IMR-90 (cell line): ENCODE data around the gene CHD2. TPM values are rescaled to one million over a fixed set of nuclear protein-coding genes. Genes with fewer than 3 reads are reported as not detected.

ENCODE experiments used
- ATAC-seq: fragments of 200-7000 bp; cut with Tn5 transposase; 2 replicates; pipeline ENCODE4 v1.9.1; 2020; ENCODE audit warnings: low read depth, mild to moderate bottlenecking, moderate library complexity
- BruUV-seq: library from RNA; stranded (reverse); fragments of 400-500 nt; replicated peaks from 2 replicates; lab custom pipeline; 2021; lab: Mats Ljungman, UMichigan
- CTCF ChIA-PET: fragments of 300-600 bp; formaldehyde crosslinking; extraction: SDS; loops from one replicate; lab custom pipeline; 2021; ENCODE audit warnings: antibody characterized with exemption; lab: Yijun Ruan, JAX
- POLR2A ChIA-PET: fragments of 300-600 bp; sonication (Branson Sonifier 250); formaldehyde crosslinking; loops from one replicate; lab custom pipeline; 2022; ENCODE audit warnings: antibody characterized with exemption; ENCODE audit not compliant: unreplicated experiment; lab: Charles Lee
- DNase-seq: peaks from one replicate; pipeline ENCODE4 v3.0.0; 2013
- H2AFZ ChIP-seq: replicated peaks from 2 replicates; pipeline ENCODE3; 2013; ENCODE audit warnings: low read length, mild to moderate bottlenecking; ENCODE audit not compliant: poor library complexity
- H2AK5ac ChIP-seq: 2 replicates; pipeline ENCODE4 v1.6.1; 2013; ENCODE audit warnings: low read depth, low read length, inconsistent platforms
- H2AK9ac ChIP-seq: replicated peaks from 2 replicates; pipeline ENCODE3; 2013; ENCODE audit warnings: mild to moderate bottlenecking, low read depth, low read length, moderate library complexity; ENCODE audit not compliant: poor library complexity
- H2BK120ac ChIP-seq: 2 replicates; pipeline ENCODE4 v1.6.1; 2013; ENCODE audit warnings: low read depth, low read length, inconsistent platforms
- H2BK15ac ChIP-seq: 3 replicates; pipeline ENCODE4 v1.6.1; 2013; ENCODE audit warnings: low read depth, low read length, inconsistent platforms
- H2BK20ac ChIP-seq: 2 replicates; pipeline ENCODE4 v1.6.1; 2013; ENCODE audit warnings: low read depth, mild to moderate bottlenecking, inconsistent platforms, low read length, moderate library complexity
- H2BK5ac ChIP-seq: 2 replicates; pipeline ENCODE4 v1.6.1; 2013; ENCODE audit warnings: mild to moderate bottlenecking, low read depth, low read length, inconsistent platforms; ENCODE audit not compliant: poor library complexity, severe bottlenecking
- H3K14ac ChIP-seq: replicated peaks from 2 replicates; pipeline ENCODE4 v1.6.1; 2013; ENCODE audit warnings: low read depth, low read length, inconsistent platforms
- H3K18ac ChIP-seq: 2 replicates; pipeline ENCODE4 v1.6.1; 2013; ENCODE audit warnings: low read depth, low read length, control low read depth
- H3K23ac ChIP-seq: 2 replicates; pipeline ENCODE4 v1.6.1; 2013; ENCODE audit warnings: low read depth, low read length, inconsistent platforms
- H3K27ac ChIP-seq: 2 replicates; pipeline ENCODE4 v1.5.1; 2013; ENCODE audit warnings: mild to moderate bottlenecking, control low read depth, low read length; ENCODE audit not compliant: insufficient read depth
- H3K27me3 ChIP-seq: 2 replicates; pipeline ENCODE4 v1.6.1; 2013; ENCODE audit warnings: low read length; ENCODE audit not compliant: control insufficient read depth, insufficient read depth
- H3K36me3 ChIP-seq: 2 replicates; pipeline ENCODE4 v1.6.1; 2013; ENCODE audit warnings: low read length, mixed read lengths; ENCODE audit not compliant: control insufficient read depth, insufficient read depth
- H3K4ac ChIP-seq: 2 replicates; pipeline ENCODE4 v1.6.1; 2013; ENCODE audit warnings: low read depth, low read length, inconsistent platforms
- H3K4me1 ChIP-seq: 2 replicates; pipeline ENCODE4 v1.6.1; 2013; ENCODE audit warnings: low read length, mixed read lengths; ENCODE audit not compliant: control insufficient read depth, insufficient read depth
- H3K4me2 ChIP-seq: 2 replicates; pipeline ENCODE4 v1.6.1; 2013; ENCODE audit warnings: low read depth, mild to moderate bottlenecking, control low read depth, low read length, moderate library complexity
- H3K4me3 ChIP-seq: 2 replicates; pipeline ENCODE4 v1.5.1; 2013; ENCODE audit warnings: low read depth, mild to moderate bottlenecking, control low read depth, low read length, moderate library complexity; ENCODE audit not compliant: insufficient read depth
- H3K56ac ChIP-seq: 2 replicates; pipeline ENCODE4 v1.6.1; 2013; ENCODE audit warnings: low read length, inconsistent platforms; ENCODE audit not compliant: insufficient read depth; ENCODE audit errors: extremely low read depth
- H3K79me1 ChIP-seq, 2 experiments: 2 replicates each; pipeline ENCODE4 v1.6.1; 2013; ENCODE audit warnings: low read length in 2 of 2, inconsistent platforms in 1 of 2, low read depth in 1 of 2
- H3K9ac ChIP-seq: 2 replicates; pipeline ENCODE4 v1.6.1; 2013; ENCODE audit warnings: low read depth, low read length, control low read depth
- H3K9me1 ChIP-seq: 2 replicates; pipeline ENCODE4 v1.6.1; 2013; ENCODE audit warnings: low read length, inconsistent platforms; ENCODE audit not compliant: insufficient read depth
- H3K9me3 ChIP-seq: 2 replicates; pipeline ENCODE4 v1.6.1; 2013; ENCODE audit warnings: low read length; ENCODE audit not compliant: control insufficient read depth, insufficient read depth
- H4K20me1 ChIP-seq: 2 replicates; pipeline ENCODE4 v1.6.1; 2013; ENCODE audit warnings: low read length, inconsistent platforms; ENCODE audit not compliant: insufficient read depth
- H4K5ac ChIP-seq: 2 replicates; pipeline ENCODE4 v1.6.1; 2013; ENCODE audit warnings: mild to moderate bottlenecking, low read depth, low read length, control low read depth
- H4K8ac ChIP-seq, 2 experiments: 2 replicates each; pipeline ENCODE4 v1.6.1; 2013; ENCODE audit warnings: low read depth in 2 of 2, low read length in 2 of 2, control low read depth in 1 of 2, inconsistent platforms in 1 of 2
- H4K91ac ChIP-seq: 2 replicates; pipeline ENCODE4 v1.6.1; 2013; ENCODE audit warnings: low read depth, low read length, inconsistent platforms; ENCODE audit not compliant: insufficient read depth
- BHLHE40 ChIP-seq: fragments of 150-350 bp; IDR thresholded peaks from 2 replicates; pipeline ENCODE4 v1.6.1; 2016; ENCODE audit warnings: mild to moderate bottlenecking, low read depth, low read length
- CEBPB ChIP-seq: IDR thresholded peaks from 2 replicates; pipeline ENCODE4 v1.6.1; 2012; ENCODE audit warnings: low read depth, low read length, improper control_type of control experiment
- CHD1 ChIP-seq: IDR thresholded peaks from 2 replicates; pipeline ENCODE4 v1.6.1; 2012; ENCODE audit warnings: low read depth, low read length, improper control_type of control experiment
- FOS ChIP-seq: fragments of 150-350 bp; IDR thresholded peaks from 2 replicates; pipeline ENCODE4 v1.6.1; 2016; ENCODE audit warnings: low read depth, low read length
- MAZ ChIP-seq: IDR thresholded peaks from 2 replicates; pipeline ENCODE4 v1.6.1; 2012; ENCODE audit warnings: low read depth, mild to moderate bottlenecking, low read length, improper control_type of control experiment, moderate library complexity, borderline replicate concordance
- NFE2L2 ChIP-seq: fragments of 150-350 bp; IDR thresholded peaks from 2 replicates; pipeline ENCODE4 v1.6.1; 2016; ENCODE audit warnings: low read depth, mild to moderate bottlenecking, low read length
- POLR2A ChIP-seq: IDR thresholded peaks from 2 replicates; pipeline ENCODE4 v1.6.1; 2012; ENCODE audit warnings: mild to moderate bottlenecking, low read depth, low read length
- RAD21 ChIP-seq: IDR thresholded peaks from 2 replicates; pipeline ENCODE4 v1.6.1; 2012; ENCODE audit warnings: low read length, improper control_type of control experiment
- RCOR1 ChIP-seq: IDR thresholded peaks from 2 replicates; pipeline ENCODE4 v1.6.1; 2012; ENCODE audit warnings: mild to moderate bottlenecking, low read length, improper control_type of control experiment; ENCODE audit not compliant: insufficient replicate concordance
- SMC3 ChIP-seq: fragments of 150-350 bp; IDR thresholded peaks from 2 replicates; pipeline ENCODE4 v1.6.1; 2016; ENCODE audit warnings: low read depth, mild to moderate bottlenecking, antibody characterized with exemption, low read length, moderate library complexity
- WGBS, 2 experiments: methylation state at CpG; one replicate each; pipeline versions ENCODE4 v1.1.5 to v1.1.7; 2013; ENCODE audit warnings: missing lambda C conversion rate in 2 of 2; ENCODE audit not compliant: insufficient read length in 1 of 2; ENCODE audit errors: extremely low coverage in 2 of 2; 5-methylcytosine and 5-hydroxymethylcytosine counted together
- dilution Hi-C: fragments of 300-500 bp; cut with HindIII; formaldehyde crosslinking; loops from one replicate; pipeline ENCODE4 v1.14.3; 2018; ENCODE audit warnings: low sequenced_read_pairs; ENCODE audit not compliant: unreplicated experiment
- in situ Hi-C: fragments of 300-500 bp; cut with MboI; formaldehyde crosslinking; loops from 3 replicates; pipeline ENCODE4 v1.14.3; 2019; ENCODE audit warnings: low sequenced_read_pairs, inconsistent platforms, mixed read lengths
- intact Hi-C: fragments of 100-400 bp; cut with micrococcal nuclease; formaldehyde crosslinking; loops from 2 replicates; pipeline ENCODE4 v1.10.0; 2022
- polyA plus RNA-seq, 3 experiments: library from polyadenylated mRNA; depleted of rRNA; stranded (reverse); fragments of >200 nt; gene quantifications; 2 replicates each; pipeline ENCODE4 v1.2.3, GENCODE V29; 2012; ENCODE audit warnings: low replicate concordance in 1 of 3
- total RNA-seq: library from RNA; depleted of rRNA; stranded (reverse); fragments of >200 nt; gene quantifications from 2 replicates; pipeline ENCODE4 v1.2.3, GENCODE V29; 2012
- TF ChIP-seq, protein P1 (sequence below): fragments of 150-350 bp; IDR thresholded peaks from 2 replicates; pipeline ENCODE4 v1.6.1; 2017; ENCODE audit warnings: mild to moderate bottlenecking, antibody characterized with exemption, low read length, low read depth
- TF ChIP-seq, protein P2 (sequence below): fragments of 150-350 bp; IDR thresholded peaks from 2 replicates; pipeline ENCODE4 v1.6.1; 2016; ENCODE audit warnings: low read depth, mild to moderate bottlenecking, low read length, moderate library complexity, borderline replicate concordance

Gene CHD2
- total and polyA plus RNA-seq, 2 of the 4 experiments (the other 2 are of a cell fraction), result 44.9 to 64.7 TPM

DNA sequence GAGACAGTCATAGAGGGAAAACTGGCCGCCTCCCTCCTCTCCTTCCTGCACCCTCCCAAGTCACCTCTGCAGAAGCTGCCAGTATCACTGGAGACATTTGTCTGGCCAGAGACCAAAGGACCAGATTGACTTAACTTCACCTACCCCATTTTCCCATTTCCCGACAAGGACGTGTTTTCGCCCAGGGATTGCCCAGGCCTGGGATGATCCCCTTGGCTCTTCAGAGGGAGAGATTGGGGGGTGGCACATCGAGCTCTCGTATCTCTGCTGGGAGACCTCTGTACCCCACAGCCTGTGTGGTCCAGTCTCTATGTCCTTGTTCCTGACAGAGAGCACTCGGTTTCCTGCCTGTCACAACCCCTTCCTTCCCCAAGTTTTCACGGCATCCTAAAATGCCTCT is 157.5 kb downstream of the CHD2 start:
- Histone ChIP-seq H3K4me2 (no peak overlapping the region), H4K8ac (no peak overlapping the region), H3K56ac (no peak overlapping the region), H2BK15ac (no peak overlapping the region), H4K20me1 (no peaks in the 10 kb centered on the region), H3K9me3 (no peaks in the 10 kb centered on the region), H3K18ac (no peak overlapping the region), H2BK20ac (no peak overlapping the region), H3K4ac (no peak overlapping the region), H3K14ac (no peak overlapping the region), H4K91ac (no peak overlapping the region), H3K9ac (no peak overlapping the region), H3K27ac (no peak overlapping the region), H3K9me1 (no peaks in the 10 kb centered on the region), H3K23ac (no peak overlapping the region), H4K5ac (no peak overlapping the region), H2AFZ (no peak overlapping the region), H2BK5ac (no peak overlapping the region), H3K4me1 (peaks cover 1% of the 10 kb centered on the region; the same call in 1 of the 2 replicates), H2AK9ac (no peak overlapping the region), H2AK5ac (no peak overlapping the region), H2BK120ac (no peak overlapping the region), H3K36me3 (no peaks in the 10 kb centered on the region), H3K4me3 (no peak overlapping the region), H3K27me3 (peaks cover 11% of the 10 kb centered on the region), H3K79me1 (no peaks in the 10 kb centered on the region)
- TF ChIP-seq RAD21 (no peak), RCOR1 (no peak), MAZ (no peak), NFE2L2 (no peak), BHLHE40 (no peak), SMC3 (no peak), CHD1 (no peak), CEBPB (no peak), POLR2A (no peak), FOS (no peak)
- TF ChIP-seq, protein P1, sequence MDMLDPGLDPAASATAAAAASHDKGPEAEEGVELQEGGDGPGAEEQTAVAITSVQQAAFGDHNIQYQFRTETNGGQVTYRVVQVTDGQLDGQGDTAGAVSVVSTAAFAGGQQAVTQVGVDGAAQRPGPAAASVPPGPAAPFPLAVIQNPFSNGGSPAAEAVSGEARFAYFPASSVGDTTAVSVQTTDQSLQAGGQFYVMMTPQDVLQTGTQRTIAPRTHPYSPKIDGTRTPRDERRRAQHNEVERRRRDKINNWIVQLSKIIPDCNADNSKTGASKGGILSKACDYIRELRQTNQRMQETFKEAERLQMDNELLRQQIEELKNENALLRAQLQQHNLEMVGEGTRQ, result no peak
- TF ChIP-seq, protein P2, sequence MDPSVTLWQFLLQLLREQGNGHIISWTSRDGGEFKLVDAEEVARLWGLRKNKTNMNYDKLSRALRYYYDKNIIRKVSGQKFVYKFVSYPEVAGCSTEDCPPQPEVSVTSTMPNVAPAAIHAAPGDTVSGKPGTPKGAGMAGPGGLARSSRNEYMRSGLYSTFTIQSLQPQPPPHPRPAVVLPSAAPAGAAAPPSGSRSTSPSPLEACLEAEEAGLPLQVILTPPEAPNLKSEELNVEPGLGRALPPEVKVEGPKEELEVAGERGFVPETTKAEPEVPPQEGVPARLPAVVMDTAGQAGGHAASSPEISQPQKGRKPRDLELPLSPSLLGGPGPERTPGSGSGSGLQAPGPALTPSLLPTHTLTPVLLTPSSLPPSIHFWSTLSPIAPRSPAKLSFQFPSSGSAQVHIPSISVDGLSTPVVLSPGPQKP, result no peak
- ATAC-seq (no peak), DNase-seq (no peak)
- POLR2A ChIA-PET, result no interaction called here
- dilution Hi-C loops (no loop called here), in situ Hi-C loops (no loop called here), intact Hi-C loops (no loop called here)
- BruUV-seq, result no TSS peak
- WGBS, 2 experiments, result no CpG with 5 or more reads among the region's 8 CpGs
- CTCF ChIA-PET, result no interaction called here
